Esophagus (tissue), 2 donors: ENCODE results near the gene ZAR1. TPM values are rescaled to one million over a fixed set of nuclear protein-coding genes. Genes with fewer than 3 reads are reported as not detected.

Experiments
- H3K27ac ChIP-seq, 2 donors: one replicate each; pipeline ENCODE4 v1.5.1; 2013; ENCODE audit warnings: low read depth in 2 of 2, mild to moderate bottlenecking in 2 of 2, inconsistent platforms in 1 of 2, low read length in 1 of 2, moderate library complexity in 1 of 2
- H3K27me3 ChIP-seq, 2 donors: one replicate each; pipeline ENCODE4 v1.6.1; 2013; ENCODE audit warnings: low read length in 2 of 2, control low read depth in 1 of 2, mild to moderate bottlenecking in 1 of 2; ENCODE audit not compliant: insufficient read depth in 2 of 2, control insufficient read depth in 1 of 2
- H3K36me3 ChIP-seq, 2 donors: one replicate each; pipeline ENCODE4 v1.6.1; 2013; ENCODE audit warnings: low read length in 1 of 2; ENCODE audit not compliant: control insufficient read depth in 2 of 2, insufficient read depth in 2 of 2
- H3K4me1 ChIP-seq, 2 donors: one replicate each; pipeline ENCODE4 v1.6.1; 2013; ENCODE audit warnings: low read length in 1 of 2; ENCODE audit not compliant: control insufficient read depth in 2 of 2, insufficient read depth in 2 of 2
- H3K4me3 ChIP-seq, 2 donors: one replicate each; pipeline ENCODE4 v1.5.1; 2013; ENCODE audit warnings: low read length in 2 of 2, mild to moderate bottlenecking in 2 of 2, low read depth in 1 of 2, moderate library complexity in 1 of 2
- H3K9me3 ChIP-seq, 2 donors: one replicate each; pipeline ENCODE4 v1.6.1; 2013; ENCODE audit warnings: mild to moderate bottlenecking in 2 of 2, low read depth in 1 of 2, low read length in 1 of 2, moderate library complexity in 1 of 2; ENCODE audit not compliant: control insufficient read depth in 2 of 2, insufficient read depth in 1 of 2
- WGBS, 2 donors: extraction: QIAGEN DNeasy Blood & Tissue Kit; methylation state at CpG; one replicate each; pipeline ENCODE4 v1.1.7; 2013; 5-methylcytosine and 5-hydroxymethylcytosine counted together
- polyA plus RNA-seq, 2 donors: library from polyadenylated mRNA; stranded (reverse); fragments of 200-250 nt; gene quantifications; one replicate each; pipeline ENCODE4 v1.2.3, GENCODE V29; 2013
- donor health status: healthy with polysubstance abuse.
- donor health status: Bipolar disorder and iron deficiency.

The ZAR1 gene
- polyA plus RNA-seq, 2 donors, result not detected

- WGBS, 2 donors, result 96% methylated on average over 2 of the region's 2 CpGs
- Histone ChIP-seq H3K27me3 (no peaks in the 10 kb centered on the region), H3K36me3 (peaks cover 5 to 7% of the 10 kb centered on the region in 2 donors), H3K4me1 (no peaks in the 10 kb centered on the region), H3K9me3 (no peaks in the 10 kb centered on the region), H3K27ac (no peak overlapping the region), H3K4me3 (no peak overlapping the region)
These were observed 52.8 kb downstream of the ZAR1 start for GRCh38 chr4:48542888-48543287.

GRCh38 chr4:48543796-48544195 lies 53.7 kb downstream of the ZAR1 start:
- Histone ChIP-seq H3K4me3 (no peak overlapping the region), H3K27ac (peak overlapping the region in 1 of 2 donors; percentile 55), H3K27me3 (no peaks in the 10 kb centered on the region), H3K36me3 (peaks cover 5 to 7% of the 10 kb centered on the region in 2 donors), H3K9me3 (no peaks in the 10 kb centered on the region), H3K4me1 (no peaks in the 10 kb centered on the region)
- 64 to 65% methylated on average over 3 of the region's 3 CpGs for WGBS, 2 donors

Other genes with a start within 250 kb of the ZAR1 start
- gene TEC, start 220.4 kb upstream of the ZAR1 start, polyA plus RNA-seq, result 1 to 10 TPM; 5.0 to 5.3 TPM
- 10 to 100 TPM; 17.9 to 41.5 TPM for gene SLAIN2, start 148.7 kb upstream of the ZAR1 start, polyA plus RNA-seq
- gene SLC10A4, start 6.9 kb upstream of the ZAR1 start, polyA plus RNA-seq, result under 1 TPM; 0.07 to 0.14 TPM